D721Med (cell line): ENCODE results near the gene EXOC4.

Experiments used
- DNase-seq: peaks from one replicate; pipeline ENCODE4 v3.0.0; 2011; ENCODE audit warnings: low spot score; ENCODE audit not compliant: insufficient read length
- FAIRE-seq: peaks from 2 replicates; lab custom pipeline; 2011; peaks lifted over from hg19 to GRCh38; lab: Jason Lieb, UNC
- TF ChIP-seq, protein P1 (sequence below): IDR thresholded peaks from 2 replicates; pipeline ENCODE4 v1.5.1; 2012; ENCODE audit warnings: mild to moderate bottlenecking, control low read depth; ENCODE audit not compliant: insufficient read depth; ENCODE audit errors: missing control alignments

EXOC4 gene

DNA sequence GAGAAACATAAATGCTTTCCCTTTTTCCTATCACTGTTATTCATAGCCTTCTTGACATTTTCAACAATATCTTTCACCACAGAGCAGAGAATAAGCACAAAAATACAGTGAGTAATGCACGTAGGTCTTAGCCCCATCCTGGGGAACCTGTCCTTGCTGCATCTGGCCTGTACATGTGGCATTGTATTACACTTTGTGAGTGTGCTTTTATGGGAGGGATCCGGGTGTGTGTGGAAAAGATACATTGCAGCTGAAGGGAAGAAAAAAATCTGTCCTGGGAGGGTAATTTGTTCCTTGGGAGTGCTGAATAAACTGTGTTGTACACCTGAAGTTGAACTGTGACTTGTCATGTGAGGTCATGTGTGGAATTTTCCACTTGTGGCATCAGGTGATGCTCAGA lies 451.6 kb downstream of the EXOC4 start:
- TF ChIP-seq, protein P1, sequence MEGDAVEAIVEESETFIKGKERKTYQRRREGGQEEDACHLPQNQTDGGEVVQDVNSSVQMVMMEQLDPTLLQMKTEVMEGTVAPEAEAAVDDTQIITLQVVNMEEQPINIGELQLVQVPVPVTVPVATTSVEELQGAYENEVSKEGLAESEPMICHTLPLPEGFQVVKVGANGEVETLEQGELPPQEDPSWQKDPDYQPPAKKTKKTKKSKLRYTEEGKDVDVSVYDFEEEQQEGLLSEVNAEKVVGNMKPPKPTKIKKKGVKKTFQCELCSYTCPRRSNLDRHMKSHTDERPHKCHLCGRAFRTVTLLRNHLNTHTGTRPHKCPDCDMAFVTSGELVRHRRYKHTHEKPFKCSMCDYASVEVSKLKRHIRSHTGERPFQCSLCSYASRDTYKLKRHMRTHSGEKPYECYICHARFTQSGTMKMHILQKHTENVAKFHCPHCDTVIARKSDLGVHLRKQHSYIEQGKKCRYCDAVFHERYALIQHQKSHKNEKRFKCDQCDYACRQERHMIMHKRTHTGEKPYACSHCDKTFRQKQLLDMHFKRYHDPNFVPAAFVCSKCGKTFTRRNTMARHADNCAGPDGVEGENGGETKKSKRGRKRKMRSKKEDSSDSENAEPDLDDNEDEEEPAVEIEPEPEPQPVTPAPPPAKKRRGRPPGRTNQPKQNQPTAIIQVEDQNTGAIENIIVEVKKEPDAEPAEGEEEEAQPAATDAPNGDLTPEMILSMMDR = no peak
- DNase-seq = no peak
- no peak for FAIRE-seq

DNA sequence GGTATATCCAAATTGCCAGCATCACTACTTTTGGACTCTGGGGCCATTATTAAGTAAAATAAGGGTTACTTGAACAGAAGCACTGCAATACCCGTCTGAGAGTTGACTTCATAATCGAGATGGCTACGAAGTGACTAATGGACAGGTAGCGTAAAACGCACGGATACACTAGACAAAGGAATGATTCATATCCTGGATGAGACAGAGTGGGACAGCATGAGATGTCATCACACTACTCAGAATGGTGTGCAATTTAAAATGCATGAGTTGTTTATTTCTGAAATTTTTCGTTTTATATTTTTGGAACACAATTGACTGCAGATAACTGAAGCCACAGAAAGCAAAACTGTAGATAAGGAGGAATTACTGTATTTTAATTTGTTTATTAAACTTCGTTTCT lies 452.7 kb downstream of the EXOC4 start:
- DNase-seq (no peak), FAIRE-seq (no peak)
- TF ChIP-seq, protein P1 = no peak

DNA sequence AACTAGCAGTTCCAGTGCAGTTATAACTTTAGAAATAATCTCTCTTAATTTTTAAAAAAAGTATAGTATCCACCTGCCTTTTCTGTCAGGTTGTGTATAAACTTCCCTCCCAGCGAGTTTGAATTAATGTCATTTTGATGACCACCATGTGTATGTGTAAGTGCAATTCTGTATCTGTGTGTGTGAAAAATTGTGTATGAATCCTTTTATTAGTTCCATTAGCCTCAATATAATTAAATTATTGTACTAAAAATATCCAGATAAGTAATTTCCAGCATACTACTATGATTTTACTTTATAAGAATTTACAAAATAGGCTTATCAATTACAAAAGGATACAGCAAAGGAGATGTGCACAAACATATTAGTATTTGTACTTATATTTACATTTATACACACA lies 453.1 kb downstream of the EXOC4 start:
- no peak for DNase-seq
- FAIRE-seq = no peak

DNA sequence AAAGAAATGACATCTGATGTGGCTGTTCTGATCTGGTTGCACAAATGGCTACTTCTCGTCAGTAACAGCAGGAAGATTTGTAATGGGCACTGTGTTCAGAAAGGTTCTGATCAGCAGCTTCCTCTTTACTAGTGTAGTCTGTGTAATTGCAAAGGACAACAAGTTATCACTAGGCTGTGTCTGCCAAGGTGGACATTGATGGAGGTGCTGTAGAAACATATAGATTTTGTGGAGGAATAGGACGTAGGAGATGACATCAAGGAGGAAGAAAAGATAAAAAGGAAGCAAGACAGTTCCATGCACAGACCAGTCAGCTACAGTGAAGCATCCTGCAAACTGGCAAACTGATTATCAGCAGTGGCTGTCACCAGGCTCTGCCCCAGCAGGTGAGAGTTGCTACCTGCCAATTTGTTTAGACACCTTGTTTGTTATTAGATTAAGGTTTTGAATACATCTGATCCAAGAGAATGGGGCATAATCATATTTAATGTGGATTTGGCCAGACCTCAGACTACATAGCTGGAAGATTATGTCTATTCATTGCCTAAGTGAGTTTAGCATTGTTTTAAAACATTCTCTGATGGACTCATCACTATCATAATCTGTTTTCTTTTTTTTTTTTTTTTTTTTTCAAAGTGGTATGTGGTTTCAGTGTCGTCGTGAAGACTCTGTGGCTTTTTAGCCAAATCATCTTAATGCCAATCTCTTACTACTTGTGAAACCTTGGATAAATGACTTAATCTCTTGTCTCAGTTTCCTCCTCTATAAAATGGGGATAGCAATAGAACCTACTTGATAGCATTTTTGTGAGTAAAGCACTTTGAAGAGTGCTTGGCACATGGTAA lies 456.4 kb downstream of the EXOC4 start:
- no peak for DNase-seq
- TF ChIP-seq, protein P1 = no peak
- FAIRE-seq = no peak

More for the DNA sequence above, 453.1 kb downstream of the EXOC4 start:
- TF ChIP-seq, protein P1 = no peak

DNA sequence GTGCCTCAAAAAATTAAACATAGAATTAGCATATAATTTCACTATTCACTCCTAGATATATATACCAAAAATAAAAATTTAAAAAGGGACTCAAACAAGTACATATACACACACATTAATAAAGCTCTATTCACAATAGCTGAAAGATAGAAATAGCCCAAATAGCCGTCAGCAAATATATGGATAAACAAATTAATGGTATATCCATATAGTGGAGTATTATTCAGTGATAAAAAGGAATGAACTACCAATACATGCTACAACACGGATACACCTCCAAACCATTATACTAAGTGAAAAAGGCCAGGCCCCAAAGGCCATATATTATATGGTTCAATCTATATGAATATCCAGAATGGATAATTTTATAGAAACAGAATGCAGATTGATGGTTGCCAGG lies 459.7 kb downstream of the EXOC4 start:
- no peak for DNase-seq
- FAIRE-seq = no peak
- TF ChIP-seq, protein P1 = no peak

DNA sequence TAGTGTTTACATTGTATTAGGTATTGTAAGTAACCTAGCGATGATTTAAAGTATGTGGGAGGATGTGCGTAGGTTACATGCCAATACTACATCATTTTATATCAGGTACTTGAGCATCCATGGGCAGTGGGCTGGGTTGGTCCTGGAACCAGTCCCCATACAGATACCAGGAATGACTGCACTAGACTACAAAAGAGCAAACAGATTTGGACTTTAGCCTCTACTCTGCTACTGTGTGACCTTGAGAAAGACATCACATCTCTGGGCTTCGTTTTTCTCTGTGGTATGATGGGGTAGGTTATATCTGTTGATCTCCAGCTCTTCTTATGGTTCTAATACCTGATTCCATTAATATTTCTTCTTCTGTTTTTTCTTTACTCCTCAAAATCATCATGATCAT lies 461.8 kb downstream of the EXOC4 start:
- no peak for DNase-seq
- FAIRE-seq = no peak
- TF ChIP-seq, protein P1 = no peak

DNA sequence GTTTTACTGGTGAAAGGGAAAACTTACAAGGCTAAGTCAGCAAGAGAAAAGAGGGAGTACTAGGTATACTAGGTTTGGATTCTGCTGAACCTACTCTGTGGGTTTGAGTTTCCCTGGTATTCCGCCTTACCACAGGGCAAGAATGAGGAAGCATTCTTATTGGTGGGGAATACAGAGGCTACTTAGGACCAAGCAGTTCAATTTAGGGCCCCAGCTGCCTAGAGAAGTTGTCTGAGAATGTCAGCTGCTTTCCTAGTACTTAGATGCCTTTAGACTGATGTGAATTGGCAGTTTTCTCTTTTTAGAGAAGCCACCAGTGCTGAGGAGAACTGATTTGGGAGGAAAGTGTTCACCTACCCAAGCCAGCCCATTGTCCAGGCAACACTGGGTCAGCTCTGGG lies 465.3 kb downstream of the EXOC4 start:
- FAIRE-seq = no peak
- no peak for DNase-seq
- TF ChIP-seq, protein P1 = no peak
